A673 (cell line): ENCODE data around the gene KCNJ18.
"Not testable (repeated sequence)": the region's sequence is repeated elsewhere in the genome, so short reads cannot be mapped to it uniquely, and the experiment has no call there.

Experiments used
- CTCF ChIP-seq: fragments of 300-800, 200-600 bp; sonication (generic); conservative IDR thresholded peaks from 2 replicates; pipeline ENCODE4 v1.5.1; 2017; ENCODE audit warnings: low read depth, mild to moderate bottlenecking, antibody characterized with exemption, low read length, moderate library complexity, mixed read lengths
- EZH2 ChIP-seq: fragments of 200-600 bp; sonication (generic); IDR thresholded peaks from 2 replicates; pipeline ENCODE4 v1.6.1; 2017; ENCODE audit warnings: borderline replicate concordance, low read depth, mild to moderate bottlenecking, mixed read lengths, antibody characterized with exemption, low read length; ENCODE audit not compliant: poor library complexity, severe bottlenecking

- not testable (repeated sequence) for TF ChIP-seq EZH2, CTCF
Measured at GRCh38 chr17:21663614-21664474, 28.5 kb upstream of the KCNJ18 start.
